Stimulated activated CD4-positive, alpha-beta T cell treated with anti-CD3 and anti-CD28 coated beads, Interleukin-15, amount 100 ng/mL, for 24 hours (primary cell): Measurements from ENCODE around the gene ZNF521.

Experiments used
- DNase-seq: peaks from one replicate; pipeline ENCODE4 v3.0.0-alpha.2; 2020

The ZNF521 gene

GRCh38 chr18:25244924-25245698 lies 106.9 kb downstream of the ZNF521 start:
- DNase-seq: no peak

GRCh38 chr18:25244170-25244569 lies 107.8 kb downstream of the ZNF521 start:
- no peak for DNase-seq

GRCh38 chr18:25243754-25244153 lies 108.2 kb downstream of the ZNF521 start:
- DNase-seq: no peak

- DNase-seq: no peak
These were observed 108.7 kb downstream of the ZNF521 start for GRCh38 chr18:25243257-25243656.

GRCh38 chr18:25240420-25240770 lies 111.6 kb downstream of the ZNF521 start:
- no peak for DNase-seq

- DNase-seq: no peak
These were observed 112.2 kb downstream of the ZNF521 start for GRCh38 chr18:25239581-25240419.

- DNase-seq: no peak
These were observed 112.8 kb downstream of the ZNF521 start for GRCh38 chr18:25239151-25239550.

GRCh38 chr18:25237571-25238267 lies 114.2 kb downstream of the ZNF521 start:
- DNase-seq: no peak

- no peak for DNase-seq
These were observed 115.2 kb downstream of the ZNF521 start for GRCh38 chr18:25236736-25237135.

- DNase-seq: no peak
These were observed 116.4 kb downstream of the ZNF521 start for GRCh38 chr18:25235401-25236042.

GRCh38 chr18:25234740-25235345 lies 117.1 kb downstream of the ZNF521 start:
- DNase-seq: no peak

GRCh38 chr18:25234322-25234639 lies 117.7 kb downstream of the ZNF521 start:
- DNase-seq: no peak

- DNase-seq: no peak
These were observed 118.2 kb downstream of the ZNF521 start for GRCh38 chr18:25233528-25234321.

GRCh38 chr18:25231327-25231691 lies 120.7 kb downstream of the ZNF521 start:
- DNase-seq: no peak

- no peak for DNase-seq
These were observed 121.2 kb downstream of the ZNF521 start for GRCh38 chr18:25230658-25231326.

GRCh38 chr18:25229920-25230319 lies 122.0 kb downstream of the ZNF521 start:
- no peak for DNase-seq

GRCh38 chr18:25229081-25229480 lies 122.9 kb downstream of the ZNF521 start:
- DNase-seq: no peak

- no peak for DNase-seq
These were observed 123.6 kb downstream of the ZNF521 start for GRCh38 chr18:25228410-25228809.

GRCh38 chr18:25225151-25225550 lies 126.8 kb downstream of the ZNF521 start:
- no peak for DNase-seq

GRCh38 chr18:25223899-25224886 lies 127.8 kb downstream of the ZNF521 start:
- no peak for DNase-seq
